Activated CD4-positive, alpha-beta T cell treated with anti-CD3 and anti-CD28 coated beads, Interleukin-2, amount 50 U/mL, for 24 hours (primary cell): ENCODE results near the gene ADD1.

Experiments
- DNase-seq, 2 donors: peaks; one replicate each; pipeline ENCODE4 v3.0.0-alpha.2; 2020; ENCODE audit warnings: low read depth in 1 of 2, low spot score in 1 of 2

The ADD1 gene

GRCh38 chr4:2879026-2879425, 35.4 kb downstream of the ADD1 start:
- no peak for DNase-seq

- DNase-seq = no peak
These were observed 37.8 kb downstream of the ADD1 start for GRCh38 chr4:2881431-2881830.

- DNase-seq = no peak
These were observed 38.7 kb downstream of the ADD1 start for GRCh38 chr4:2882341-2882740.

- no peak for DNase-seq
These were observed 42.5 kb downstream of the ADD1 start for GRCh38 chr4:2886161-2886560.

- DNase-seq = no peak
These were observed 43.0 kb downstream of the ADD1 start for GRCh38 chr4:2886622-2887021.

GRCh38 chr4:2887343-2887742, 43.7 kb downstream of the ADD1 start:
- DNase-seq = no peak

GRCh38 chr4:2888886-2889285, 45.2 kb downstream of the ADD1 start:
- no peak for DNase-seq

- no peak for DNase-seq
These were observed 47.6 kb downstream of the ADD1 start for GRCh38 chr4:2891294-2891693.

- DNase-seq = no peak
These were observed 50.1 kb downstream of the ADD1 start for GRCh38 chr4:2893772-2894171.

GRCh38 chr4:2898001-2898400, 54.4 kb downstream of the ADD1 start:
- DNase-seq = no peak

GRCh38 chr4:2900741-2901140, 57.1 kb downstream of the ADD1 start:
- no peak for DNase-seq

GRCh38 chr4:2901186-2901585, 57.5 kb downstream of the ADD1 start:
- no peak for DNase-seq

GRCh38 chr4:2902126-2902525, 58.5 kb downstream of the ADD1 start:
- DNase-seq = no peak

- DNase-seq = no peak
These were observed 61.9 kb downstream of the ADD1 start for GRCh38 chr4:2905544-2905943.

GRCh38 chr4:2906218-2906617, 62.6 kb downstream of the ADD1 start:
- DNase-seq = no peak

- DNase-seq = no peak
These were observed 63.6 kb downstream of the ADD1 start for GRCh38 chr4:2907226-2907625.

GRCh38 chr4:2907706-2908293, 64.2 kb downstream of the ADD1 start:
- no peak for DNase-seq

- no peak for DNase-seq
These were observed 65.0 kb downstream of the ADD1 start for GRCh38 chr4:2908686-2909085.

- DNase-seq = no peak
These were observed 65.9 kb downstream of the ADD1 start for GRCh38 chr4:2909583-2909982.

- DNase-seq = no peak
These were observed 66.8 kb downstream of the ADD1 start for GRCh38 chr4:2910409-2910808.

GRCh38 chr4:2911868-2912267, 68.2 kb downstream of the ADD1 start:
- no peak for DNase-seq

GRCh38 chr4:2913168-2913567, 69.5 kb downstream of the ADD1 start:
- DNase-seq = no peak

- DNase-seq = no peak
These were observed 70.8 kb downstream of the ADD1 start for GRCh38 chr4:2914256-2915126.
